Endodermal cell (in vitro differentiated cells): ENCODE data around the gene TPGS2. TPM values are rescaled to one million over a fixed set of nuclear protein-coding genes. Genes with fewer than 3 reads are reported as not detected.

Experiments
- DNase-seq: peaks from one replicate; pipeline ENCODE4 v3.0.0-alpha.2; 2017
- H3K27ac ChIP-seq: 2 replicates; pipeline ENCODE4 v1.5.1; 2013; ENCODE audit warnings: mild to moderate bottlenecking, low read depth, low read length, moderate library complexity
- H3K27me3 ChIP-seq: 2 replicates; pipeline ENCODE4 v1.6.1; 2013; ENCODE audit warnings: mild to moderate bottlenecking, low read length, moderate library complexity; ENCODE audit not compliant: insufficient read depth, control insufficient read depth, poor library complexity, severe bottlenecking
- H3K36me3 ChIP-seq: 2 replicates; pipeline ENCODE4 v1.7.0; 2013; ENCODE audit warnings: mild to moderate bottlenecking, low read length, moderate library complexity; ENCODE audit not compliant: control insufficient read depth, insufficient read depth
- H3K4me1 ChIP-seq: one replicate; pipeline ENCODE4 v1.7.0; 2013; ENCODE audit warnings: low read length; ENCODE audit not compliant: control insufficient read depth, insufficient read depth
- H3K4me3 ChIP-seq: 2 replicates; pipeline ENCODE4 v1.5.1; 2013; ENCODE audit warnings: mild to moderate bottlenecking, low read length, moderate library complexity
- H3K9ac ChIP-seq: 2 replicates; pipeline ENCODE4 v1.6.1; 2013; ENCODE audit warnings: mild to moderate bottlenecking, low read length, moderate library complexity; ENCODE audit not compliant: poor library complexity, severe bottlenecking; ENCODE audit errors: extremely low read depth
- H3K9me3 ChIP-seq: 2 replicates; pipeline ENCODE4 v1.6.1; 2013; ENCODE audit warnings: mild to moderate bottlenecking, low read length, moderate library complexity; ENCODE audit not compliant: control insufficient read depth
- H3K27ac Mint-ChIP-seq: 2 replicates; pipeline ENCODE4 v1.8.0; 2020; ENCODE audit warnings: mixed read lengths
- H3K27me3 Mint-ChIP-seq: 2 replicates; pipeline ENCODE4 v1.8.0; 2021; ENCODE audit warnings: mild to moderate bottlenecking, mixed read lengths; ENCODE audit not compliant: insufficient read depth
- H3K36me3 Mint-ChIP-seq: 2 replicates; pipeline ENCODE4 v1.8.0; 2020; ENCODE audit warnings: low read depth, mixed read lengths
- H3K4me1 Mint-ChIP-seq: 2 replicates; pipeline ENCODE4 v1.8.0; 2020; ENCODE audit warnings: mixed read lengths
- H3K4me3 Mint-ChIP-seq: 2 replicates; pipeline ENCODE4 v1.8.0; 2020; ENCODE audit warnings: mild to moderate bottlenecking, moderate library complexity, mixed read lengths
- H3K9me3 Mint-ChIP-seq: 2 replicates; pipeline ENCODE4 v1.8.0; 2020; ENCODE audit warnings: mild to moderate bottlenecking, mixed read lengths
- WGBS, 2 experiments: methylation state at CpG; one replicate each; pipeline versions ENCODE4 v1.1.5 to v1.1.7; 2013; ENCODE audit warnings: missing lambda C conversion rate in 2 of 2, mixed read lengths in 1 of 2; ENCODE audit not compliant: insufficient coverage in 1 of 2, insufficient read length in 1 of 2; 5-methylcytosine and 5-hydroxymethylcytosine counted together
- total RNA-seq, 2 donors: library from RNA; stranded (reverse); fragmentation: NEBNext Ultra II Directional in 1 of 2; extraction: Animal tissue kit (Norgen Biotek cat#: 25700) in 1 of 2; gene quantifications; 2 replicates in 1 of 2; 3 replicates in 1 of 2; pipeline ENCODE4 v1.2.1, GENCODE V29; 2021
- TF ChIP-seq, protein P1 (sequence below): fragments of 200-600 bp; sonication (generic); conservative IDR thresholded peaks from 2 replicates; pipeline ENCODE4 v1.5.0; 2021; ENCODE audit warnings: antibody characterized with exemption, mild to moderate bottlenecking

TPGS2 gene
- total RNA-seq, 2 donors from 2014 or later: 117 to 128 TPM

DNA sequence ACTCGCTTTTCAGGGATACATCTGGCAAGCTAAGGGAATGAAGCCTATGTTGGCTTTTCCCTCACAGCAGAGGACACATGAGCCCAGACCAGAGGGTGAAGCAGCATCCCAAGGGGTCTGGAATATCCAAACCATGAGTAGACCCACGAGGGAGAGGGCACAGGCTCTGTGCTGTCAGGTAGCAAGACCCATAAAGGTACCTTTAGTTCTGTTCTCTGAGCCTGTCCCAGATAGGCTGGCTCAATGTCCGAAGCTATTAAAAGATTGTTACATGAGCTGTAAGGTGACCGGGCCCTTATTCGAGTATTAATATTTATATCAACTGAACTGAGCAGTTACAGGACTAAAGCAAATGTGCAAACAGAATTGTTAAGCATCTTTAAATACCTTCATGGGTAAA, 52.2 kb downstream of the TPGS2 start:
- Histone ChIP-seq H3K27me3 (no peaks in the 10 kb centered on the region), H3K4me3 (no peak overlapping the region), H3K4me1 (no peaks in the 10 kb centered on the region), H3K9ac (no peak overlapping the region), H3K36me3 (no peaks in the 10 kb centered on the region), H3K9me3 (no peaks in the 10 kb centered on the region), H3K27ac (no peak overlapping the region)
- Mint-ChIP-seq H3K4me1 (no peaks in the 10 kb centered on the region), H3K27me3 (no peaks in the 10 kb centered on the region), H3K9me3 (no peaks in the 10 kb centered on the region), H3K36me3 (peaks cover 4% of the 10 kb centered on the region), H3K4me3 (no peak overlapping the region), H3K27ac (no peak overlapping the region)
- no peak for DNase-seq
- WGBS, 2 experiments: 94 to 96% methylated on average over 2 to 5 of the region's 5 CpGs
- TF ChIP-seq, protein P1, sequence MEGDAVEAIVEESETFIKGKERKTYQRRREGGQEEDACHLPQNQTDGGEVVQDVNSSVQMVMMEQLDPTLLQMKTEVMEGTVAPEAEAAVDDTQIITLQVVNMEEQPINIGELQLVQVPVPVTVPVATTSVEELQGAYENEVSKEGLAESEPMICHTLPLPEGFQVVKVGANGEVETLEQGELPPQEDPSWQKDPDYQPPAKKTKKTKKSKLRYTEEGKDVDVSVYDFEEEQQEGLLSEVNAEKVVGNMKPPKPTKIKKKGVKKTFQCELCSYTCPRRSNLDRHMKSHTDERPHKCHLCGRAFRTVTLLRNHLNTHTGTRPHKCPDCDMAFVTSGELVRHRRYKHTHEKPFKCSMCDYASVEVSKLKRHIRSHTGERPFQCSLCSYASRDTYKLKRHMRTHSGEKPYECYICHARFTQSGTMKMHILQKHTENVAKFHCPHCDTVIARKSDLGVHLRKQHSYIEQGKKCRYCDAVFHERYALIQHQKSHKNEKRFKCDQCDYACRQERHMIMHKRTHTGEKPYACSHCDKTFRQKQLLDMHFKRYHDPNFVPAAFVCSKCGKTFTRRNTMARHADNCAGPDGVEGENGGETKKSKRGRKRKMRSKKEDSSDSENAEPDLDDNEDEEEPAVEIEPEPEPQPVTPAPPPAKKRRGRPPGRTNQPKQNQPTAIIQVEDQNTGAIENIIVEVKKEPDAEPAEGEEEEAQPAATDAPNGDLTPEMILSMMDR: no peak

DNA sequence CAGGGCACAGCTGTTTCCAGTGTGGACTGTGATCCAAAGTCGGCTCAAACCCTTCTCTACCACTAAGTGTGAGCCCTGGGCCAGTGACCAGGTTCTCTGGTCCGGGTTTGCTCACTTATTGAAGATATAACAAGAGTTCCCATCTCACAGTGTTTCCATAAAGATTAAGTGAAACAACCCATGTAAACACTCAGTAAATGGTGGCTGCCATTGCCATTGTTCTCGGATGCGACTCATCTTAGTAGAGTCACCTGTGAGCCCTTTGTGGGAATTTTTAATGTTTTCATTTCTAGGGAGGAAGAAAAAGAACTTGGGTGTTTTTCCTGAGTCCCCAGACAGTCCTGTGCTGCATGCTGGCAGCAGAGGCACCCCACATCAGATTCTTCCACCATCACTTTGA, 53.4 kb downstream of the TPGS2 start:
- TF ChIP-seq, protein P1: no peak
- no peaks in the 10 kb centered on the region for H3K27me3 ChIP-seq
- no peak overlapping the region for H3K4me3 Mint-ChIP-seq
- H3K4me3 ChIP-seq: no peak overlapping the region
- no peaks in the 10 kb centered on the region for H3K9me3 ChIP-seq
- WGBS, 2 experiments: 83 to 94% methylated on average over 3 to 4 of the region's 4 CpGs
- no peaks in the 10 kb centered on the region for H3K4me1 ChIP-seq
- H3K4me1 Mint-ChIP-seq: no peaks in the 10 kb centered on the region
- no peak for DNase-seq
- no peaks in the 10 kb centered on the region for H3K9me3 Mint-ChIP-seq
- H3K27ac ChIP-seq: no peak overlapping the region
- H3K27me3 Mint-ChIP-seq: no peaks in the 10 kb centered on the region
- no peak overlapping the region for H3K9ac ChIP-seq
- H3K36me3 ChIP-seq: no peaks in the 10 kb centered on the region
- peaks cover 2% of the 10 kb centered on the region for H3K36me3 Mint-ChIP-seq
- H3K27ac Mint-ChIP-seq: no peak overlapping the region

DNA sequence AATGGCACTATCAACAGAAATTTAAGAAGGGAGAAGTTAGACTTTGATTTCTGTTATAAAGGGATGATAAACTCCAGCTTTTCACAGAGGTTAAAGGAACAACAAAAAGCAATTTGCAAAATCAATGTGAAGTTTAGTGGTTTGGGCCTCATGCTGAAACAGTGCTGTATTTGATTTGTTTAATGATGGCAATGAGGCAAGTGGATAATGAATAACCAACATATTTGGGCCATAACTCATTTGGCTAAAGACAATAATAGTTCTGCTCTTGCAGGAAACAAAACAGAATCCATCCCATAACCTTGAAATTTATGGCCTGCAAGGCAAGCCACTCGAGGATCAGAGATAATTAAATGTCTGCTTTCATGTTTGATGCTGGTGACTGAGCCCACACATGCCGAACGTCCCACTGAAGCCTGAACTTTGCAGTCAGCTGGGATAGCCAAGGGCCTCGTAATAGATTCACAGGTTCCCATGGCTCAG, 56.5 kb downstream of the TPGS2 start:
- no peak for DNase-seq
- Histone ChIP-seq H3K9me3 (no peaks in the 10 kb centered on the region), H3K27ac (no peak overlapping the region), H3K4me3 (no peak overlapping the region), H3K9ac (no peak overlapping the region), H3K27me3 (no peaks in the 10 kb centered on the region), H3K4me1 (no peaks in the 10 kb centered on the region), H3K36me3 (no peaks in the 10 kb centered on the region)
- no peak overlapping the region for H3K4me3 Mint-ChIP-seq
- H3K27ac Mint-ChIP-seq: no peak overlapping the region
- no peaks in the 10 kb centered on the region for H3K9me3 Mint-ChIP-seq
- H3K27me3 Mint-ChIP-seq: no peaks in the 10 kb centered on the region
- H3K36me3 Mint-ChIP-seq: no peaks in the 10 kb centered on the region
- TF ChIP-seq, protein P1: no peak
- whole genome bisulfite sequencing, 2 experiments: 88 to 100% methylated on average over 3 to 4 of the region's 4 CpGs
- H3K4me1 Mint-ChIP-seq: no peaks in the 10 kb centered on the region
